Tibial nerve (tissue), 4 donors: ENCODE data around the gene PNO1. TPM values are rescaled to one million over a fixed set of nuclear protein-coding genes. Genes with fewer than 3 reads are reported as not detected.
"Not testable (repeated sequence)": the region's sequence is repeated elsewhere in the genome, so short reads cannot be mapped to it uniquely, and the experiment has no call there.

Experiments
- DNase-seq, 2 donors: peaks; one replicate each; pipeline ENCODE4 v3.0.0-alpha.2; 2019; ENCODE audit warnings: low spot score in 2 of 2
- H3K27ac ChIP-seq, 4 donors: fragments of 200-600 bp; sonication (generic) in 3 of 4; one replicate each; pipeline ENCODE4 v1.5.1; 2017 to 2019; ENCODE audit warnings: mild to moderate bottlenecking in 1 of 4
- H3K27me3 ChIP-seq, 2 donors: fragments of 200-600 bp; sonication (generic) in 1 of 2; one replicate each; pipeline versions ENCODE4 v1.5.1 to v1.6.0; 2017 to 2019
- H3K36me3 ChIP-seq, 3 donors: fragments of 200-600 bp; sonication (generic); one replicate each; pipeline ENCODE4 v1.5.1; 2018 to 2019
- H3K4me1 ChIP-seq, 4 donors: fragments of 200-600 bp; sonication (generic) in 3 of 4; one replicate each; pipeline ENCODE4 v1.5.1; 2017 to 2019
- H3K4me3 ChIP-seq, 4 donors: fragments of 200-600 bp; sonication (generic) in 3 of 4; one replicate each; pipeline ENCODE4 v1.5.1; 2017 to 2019; ENCODE audit warnings: mild to moderate bottlenecking in 1 of 4, moderate library complexity in 1 of 4
- H3K9me3 ChIP-seq, 4 donors: fragments of 200-600 bp; sonication (generic) in 3 of 4; one replicate each; pipeline ENCODE4 v1.5.1; 2017 to 2019
- CTCF ChIP-seq, 5 experiments: fragments of 200-600 bp in 3 of 5; fragments of 450-650 bp in 2 of 5; sonication (generic) in 3 of 5; IDR thresholded peaks; one replicate each; pipeline ENCODE4 v1.5.1; 2016 to 2019; ENCODE audit warnings: antibody characterized with exemption in 5 of 5, mild to moderate bottlenecking in 3 of 5, moderate library complexity in 2 of 5
- EP300 ChIP-seq, 2 donors: sonication (generic); formaldehyde crosslinking; IDR thresholded peaks; one replicate each; pipeline ENCODE4 v1.6.1; 2017; ENCODE audit warnings: antibody characterized with exemption in 2 of 2, mild to moderate bottlenecking in 1 of 2
- POLR2A ChIP-seq, 2 donors: fragments of 450-650 bp; IDR thresholded peaks; one replicate each; pipeline ENCODE4 v1.6.1; 2017; ENCODE audit warnings: antibody characterized with exemption in 2 of 2, mild to moderate bottlenecking in 2 of 2, moderate library complexity in 2 of 2
- WGBS, 2 donors: methylation state at CpG; one replicate each; pipeline ENCODE4 v1.1.5; 2018; 5-methylcytosine and 5-hydroxymethylcytosine counted together
- total RNA-seq, 4 donors: library from RNA; depleted of rRNA; stranded (reverse); fragments of >200 nt; gene quantifications; one replicate each; pipeline ENCODE4 v1.1.0, GENCODE V29; 2016

Gene PNO1
- total RNA-seq, 4 donors from 2014 or later: 12.7 to 28.5 (median 15.4) TPM

DNA sequence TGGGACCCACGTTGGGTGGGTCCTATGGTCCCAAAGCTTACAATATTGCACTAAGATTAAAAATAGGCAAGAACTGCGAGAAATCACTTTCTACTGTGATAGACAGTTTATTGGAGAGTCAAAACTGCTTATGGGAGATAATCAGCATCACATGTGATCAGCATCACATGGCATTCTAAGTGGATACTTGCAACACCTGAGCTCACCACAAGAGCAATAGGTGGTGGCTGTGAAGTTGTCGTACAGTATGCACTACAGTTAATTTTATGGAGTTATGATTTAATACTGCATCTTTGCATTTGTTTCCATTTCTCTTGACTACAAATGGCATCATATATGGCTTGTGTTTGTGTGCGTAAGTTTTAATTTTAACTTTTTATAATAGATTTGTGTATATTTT, 11.6 kb downstream of the PNO1 start:
- Histone ChIP-seq H3K4me3 (no peak overlapping the region), H3K27ac (no peak overlapping the region), H3K36me3 (peaks cover 0 to 73% (median 0%) of the 10 kb centered on the region in 3 donors), H3K27me3 (no peaks in the 10 kb centered on the region), H3K4me1 (no peaks in the 10 kb centered on the region), H3K9me3 (no peaks in the 10 kb centered on the region)
- TF ChIP-seq CTCF (IDR thresholded peaks at IDR 0.05) (no peak), POLR2A (IDR thresholded peaks at IDR 0.05) (no peak)
- DNase-seq: no peak
- WGBS, 2 donors: 94 to 95% methylated on average over 4 of the region's 4 CpGs

DNA sequence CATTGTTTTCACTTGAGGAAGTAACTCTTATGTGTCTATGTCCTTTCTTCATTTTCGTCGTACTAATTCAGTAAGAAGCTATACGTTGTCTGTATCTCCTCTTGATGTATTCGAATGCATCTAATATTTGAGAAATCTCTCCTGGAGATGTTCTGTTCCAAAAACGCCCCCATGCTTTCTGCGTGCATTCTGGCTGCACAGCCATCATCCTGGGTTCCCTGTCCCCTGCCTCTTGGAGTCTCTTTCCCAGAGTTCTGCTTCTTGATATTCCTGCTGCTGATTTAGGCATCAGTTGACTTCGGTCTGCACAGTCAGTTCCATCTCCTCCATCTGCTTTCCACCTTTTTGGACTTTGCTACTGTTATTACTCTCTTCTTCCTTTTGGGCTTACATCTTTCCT, 13.5 kb downstream of the PNO1 start:
- Histone ChIP-seq H3K36me3 (peaks cover 0 to 76% (median 0%) of the 10 kb centered on the region in 3 donors), H3K9me3 (no peaks in the 10 kb centered on the region), H3K4me3 (no peak overlapping the region), H3K27ac (no peak overlapping the region), H3K4me1 (no peaks in the 10 kb centered on the region), H3K27me3 (no peaks in the 10 kb centered on the region)
- WGBS, 2 donors: 94 to 97% methylated on average over 7 of the region's 7 CpGs
- TF ChIP-seq CTCF (IDR thresholded peaks at IDR 0.05) (no peak), POLR2A (IDR thresholded peaks at IDR 0.05) (no peak), EP300 (IDR thresholded peaks at IDR 0.05) (no peak)
- DNase-seq: no peak

- Histone ChIP-seq H3K36me3 (peaks cover 0 to 77% (median 0%) of the 10 kb centered on the region in 3 donors), H3K4me3 (no peak overlapping the region), H3K27me3 (no peaks in the 10 kb centered on the region), H3K27ac (no peak overlapping the region), H3K9me3 (no peaks in the 10 kb centered on the region), H3K4me1 (no peaks in the 10 kb centered on the region)
- WGBS, 2 donors: 87 to 92% methylated on average over 4 of the region's 4 CpGs
- TF ChIP-seq CTCF (IDR thresholded peaks at IDR 0.05) (no peak), POLR2A (IDR thresholded peaks at IDR 0.05) (no peak), EP300 (IDR thresholded peaks at IDR 0.05) (no peak)
- DNase-seq: no peak
These were observed 14.0 kb downstream of the PNO1 start for GRCh38 chr2:68171684-68172083.

GRCh38 chr2:68172521-68172920, 14.8 kb downstream of the PNO1 start:
- WGBS, 2 donors: 74 to 81% methylated on average over 2 of the region's 2 CpGs
- no peaks in the 10 kb centered on the region for H3K27me3 ChIP-seq
- no peaks in the 10 kb centered on the region for H3K4me1 ChIP-seq
- H3K27ac ChIP-seq: no peak overlapping the region
- no peak for TF ChIP-seq POLR2A (IDR thresholded peaks at IDR 0.05)
- no peak for TF ChIP-seq CTCF (IDR thresholded peaks at IDR 0.05)
- TF ChIP-seq EP300 (IDR thresholded peaks at IDR 0.05): no peak
- H3K9me3 ChIP-seq: no peaks in the 10 kb centered on the region
- H3K36me3 ChIP-seq: peaks cover 0 to 75% (median 0%) of the 10 kb centered on the region in 3 donors
- no peak for DNase-seq
- no peak overlapping the region for H3K4me3 ChIP-seq

- peak in 1 of 2 donors; percentile 7 for TF ChIP-seq EP300 (IDR thresholded peaks at IDR 0.05)
- no peak for TF ChIP-seq CTCF (IDR thresholded peaks at IDR 0.05)
- TF ChIP-seq POLR2A (IDR thresholded peaks at IDR 0.05): no peak
- Histone ChIP-seq H3K27ac (no peak overlapping the region), H3K4me1 (no peaks in the 10 kb centered on the region), H3K9me3 (no peaks in the 10 kb centered on the region), H3K4me3 (no peak overlapping the region), H3K27me3 (no peaks in the 10 kb centered on the region), H3K36me3 (peaks cover 0 to 76% (median 0%) of the 10 kb centered on the region in 3 donors)
- DNase-seq: no peak
- WGBS, 2 donors: 90% methylated on average over 8 of the region's 8 CpGs
These were observed 15.5 kb downstream of the PNO1 start for GRCh38 chr2:68172990-68173700.

GRCh38 chr2:68175210-68175609, 17.5 kb downstream of the PNO1 start:
- 94 to 97% methylated on average over 4 of the region's 4 CpGs for WGBS, 2 donors
- not testable (repeated sequence) for H3K27me3 ChIP-seq, H3K4me3 ChIP-seq, H3K9me3 ChIP-seq, H3K27ac ChIP-seq, DNase-seq, H3K4me1 ChIP-seq
- peaks cover 0 to 71% (median 0%) of the 10 kb centered on the region in 3 donors for H3K36me3 ChIP-seq
